Testis (tissue), 3 donors: Measurements from ENCODE around the gene WDR27. TPM values are rescaled to one million over a fixed set of nuclear protein-coding genes. Genes with fewer than 3 reads are reported as not detected.

Experiments
- DNase-seq: peaks from one replicate; pipeline ENCODE4 v3.0.0-alpha.2; 2019
- H3K27ac ChIP-seq, 2 donors: fragments of 200-600 bp; sonication (generic); one replicate each; pipeline ENCODE4 v1.5.1; 2019
- H3K27me3 ChIP-seq: fragments of 200-600 bp; sonication (generic); one replicate; pipeline ENCODE4 v1.5.1; 2019
- H3K36me3 ChIP-seq: fragments of 200-600 bp; sonication (generic); one replicate; pipeline ENCODE4 v1.5.1; 2017; ENCODE audit warnings: low read depth; ENCODE audit errors: missing control alignments
- H3K4me1 ChIP-seq: fragments of 200-600 bp; sonication (generic); one replicate; pipeline ENCODE4 v1.5.1; 2019
- H3K4me3 ChIP-seq, 2 donors: fragments of 200-600 bp; sonication (generic); one replicate each; pipeline ENCODE4 v1.5.1; 2017 to 2019
- H3K9me3 ChIP-seq: fragments of 200-600 bp; sonication (generic); one replicate; pipeline ENCODE4 v1.5.1; 2017
- POLR2A ChIP-seq: fragments of 450-650 bp; IDR thresholded peaks from one replicate; pipeline ENCODE4 v1.6.1; 2017; ENCODE audit warnings: antibody characterized with exemption, mild to moderate bottlenecking, moderate library complexity
- whole genome bisulfite sequencing, 2 donors: methylation state at CpG; one replicate each; pipeline ENCODE4 v1.1.5; 2018; 5-methylcytosine and 5-hydroxymethylcytosine counted together
- intact Hi-C: fragments of 100-400 bp; cut with DNase I; formaldehyde crosslinking; loops from one replicate; pipeline ENCODE4 v1.15.1; 2023; ENCODE audit warnings: low total_unique reads
- polyA plus RNA-seq: library from polyadenylated mRNA; stranded (reverse); fragments of 350-450 nt; fragmentation: Illumina TruSeq; extraction: RNeasy Lipid Tissue Mini Kit (QIAGEN cat#74804); gene quantifications from one replicate; pipeline ENCODE4 v1.2.3, GENCODE V29; 2014; ENCODE audit warnings: low read depth, low replicate concordance; ENCODE audit not compliant: insufficient read depth
- total RNA-seq, 2 donors: library from RNA; depleted of rRNA; stranded (reverse); fragments of >200 nt; gene quantifications; one replicate each; pipeline ENCODE4 v1.2.3, GENCODE V29; 2016
- TF ChIP-seq, protein P1 (sequence below), 3 experiments: fragments of 450-650 bp in 2 of 3; fragments of 200-600 bp in 1 of 3; sonication (generic) in 1 of 3; IDR thresholded peaks; one replicate each; pipeline ENCODE4 v1.5.1; 2016 to 2019; ENCODE audit warnings: antibody characterized with exemption in 3 of 3, mild to moderate bottlenecking in 2 of 3, moderate library complexity in 1 of 3

Gene WDR27
- total and polyA plus RNA-seq, 3 donors from 2014 or later: 32.8 to 101 (median 84.0) TPM

DNA sequence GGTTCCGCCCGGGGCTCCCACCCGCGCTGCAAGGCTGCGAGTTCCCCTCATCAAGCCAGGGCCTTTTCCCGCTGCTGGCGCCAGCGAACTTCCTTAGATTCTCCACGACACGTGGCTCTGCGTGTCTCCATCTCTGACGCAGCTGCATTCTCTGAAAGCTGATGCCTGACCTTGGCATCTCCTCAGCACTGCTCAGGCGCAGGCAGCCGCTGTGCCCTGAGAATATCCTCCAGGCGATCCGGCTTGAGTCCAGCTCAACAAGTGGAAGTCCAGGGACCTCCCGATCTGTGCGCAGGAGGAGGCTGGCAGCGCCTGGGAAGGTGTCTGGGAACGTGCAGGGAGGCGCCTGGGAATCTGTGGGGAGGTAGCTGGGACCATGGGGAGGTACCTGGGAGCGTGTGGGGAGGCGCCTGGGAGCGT lies 277.0 kb downstream of the WDR27 start:
- peak; percentile 67 for DNase-seq
- no peaks in the 10 kb centered on the region for H3K27me3 ChIP-seq
- H3K27ac ChIP-seq: peak overlapping the region in 1 of 2 donors; percentile 30
- H3K4me1 ChIP-seq: peaks cover 10% of the 10 kb centered on the region
- H3K9me3 ChIP-seq: no peaks in the 10 kb centered on the region
- TF ChIP-seq, protein P1, sequence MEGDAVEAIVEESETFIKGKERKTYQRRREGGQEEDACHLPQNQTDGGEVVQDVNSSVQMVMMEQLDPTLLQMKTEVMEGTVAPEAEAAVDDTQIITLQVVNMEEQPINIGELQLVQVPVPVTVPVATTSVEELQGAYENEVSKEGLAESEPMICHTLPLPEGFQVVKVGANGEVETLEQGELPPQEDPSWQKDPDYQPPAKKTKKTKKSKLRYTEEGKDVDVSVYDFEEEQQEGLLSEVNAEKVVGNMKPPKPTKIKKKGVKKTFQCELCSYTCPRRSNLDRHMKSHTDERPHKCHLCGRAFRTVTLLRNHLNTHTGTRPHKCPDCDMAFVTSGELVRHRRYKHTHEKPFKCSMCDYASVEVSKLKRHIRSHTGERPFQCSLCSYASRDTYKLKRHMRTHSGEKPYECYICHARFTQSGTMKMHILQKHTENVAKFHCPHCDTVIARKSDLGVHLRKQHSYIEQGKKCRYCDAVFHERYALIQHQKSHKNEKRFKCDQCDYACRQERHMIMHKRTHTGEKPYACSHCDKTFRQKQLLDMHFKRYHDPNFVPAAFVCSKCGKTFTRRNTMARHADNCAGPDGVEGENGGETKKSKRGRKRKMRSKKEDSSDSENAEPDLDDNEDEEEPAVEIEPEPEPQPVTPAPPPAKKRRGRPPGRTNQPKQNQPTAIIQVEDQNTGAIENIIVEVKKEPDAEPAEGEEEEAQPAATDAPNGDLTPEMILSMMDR (IDR thresholded peaks at IDR 0.05): no peak
- TF ChIP-seq POLR2A: no peak
- 51 to 77% methylated on average over 19 to 20 of the region's 24 CpGs for WGBS, 2 donors
- peak overlapping the region in 1 of 2 donors; percentile 29 for H3K4me3 ChIP-seq
- no peaks in the 10 kb centered on the region for H3K36me3 ChIP-seq
- intact Hi-C loops: no loop called here

- Histone ChIP-seq H3K4me3 (peak overlapping the region in 1 of 2 donors; percentile 29), H3K9me3 (no peaks in the 10 kb centered on the region), H3K36me3 (no peaks in the 10 kb centered on the region), H3K4me1 (peaks cover 10% of the 10 kb centered on the region), H3K27ac (peak overlapping the region in 1 of 2 donors; percentile 30), H3K27me3 (no peaks in the 10 kb centered on the region)
- intact Hi-C loops: no loop called here
- TF ChIP-seq POLR2A: no peak
- TF ChIP-seq, protein P1 (IDR thresholded peaks at IDR 0.05): no peak
- 79 to 81% methylated on average over 25 to 28 of the region's 28 CpGs for WGBS, 2 donors
- DNase-seq: no peak
These were observed 277.6 kb downstream of the WDR27 start for GRCh38 chr6:169424149-169424804.

DNA sequence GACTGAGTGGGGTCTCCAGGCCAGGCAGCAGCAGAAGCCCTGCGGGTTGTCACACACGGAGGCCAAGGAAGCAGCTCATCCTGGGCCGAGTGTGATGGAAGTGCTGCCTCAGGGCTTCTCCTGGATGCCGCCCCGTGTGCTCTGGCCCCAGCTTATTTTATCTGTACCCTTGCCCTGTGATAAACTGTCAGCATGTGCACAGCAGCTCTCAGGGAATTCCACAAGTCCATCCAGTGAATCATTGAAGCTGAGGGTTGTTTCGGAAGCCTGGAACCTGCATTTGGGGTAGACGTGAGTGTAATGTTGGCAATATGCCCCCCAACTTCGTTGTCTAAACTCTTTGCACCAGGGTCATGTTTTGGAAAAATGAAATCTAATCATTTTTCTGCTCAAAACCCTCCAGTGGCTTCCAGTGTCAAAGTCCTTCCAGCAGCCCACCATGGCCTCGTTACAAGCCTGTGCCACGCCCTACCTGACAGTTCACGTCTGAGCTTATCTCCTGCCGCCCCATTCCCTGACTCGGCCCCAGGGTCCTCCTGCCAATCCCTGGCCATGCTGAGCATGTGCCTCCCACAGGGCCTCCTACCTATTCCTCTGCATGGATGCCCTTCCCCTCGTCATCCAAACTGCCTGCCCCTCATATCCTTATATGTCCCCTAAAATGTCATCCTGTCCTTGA lies 280.1 kb downstream of the WDR27 start:
- DNase-seq: no peak
- Histone ChIP-seq H3K4me3 (no peak overlapping the region), H3K9me3 (no peaks in the 10 kb centered on the region), H3K4me1 (no peaks in the 10 kb centered on the region), H3K27me3 (no peaks in the 10 kb centered on the region), H3K27ac (no peak overlapping the region), H3K36me3 (no peaks in the 10 kb centered on the region)
- no peak for TF ChIP-seq POLR2A
- TF ChIP-seq, protein P1 (IDR thresholded peaks at IDR 0.05): no peak
- 83 to 84% methylated on average over 14 of the region's 14 CpGs for WGBS, 2 donors
- intact Hi-C loops: no loop called here

DNA sequence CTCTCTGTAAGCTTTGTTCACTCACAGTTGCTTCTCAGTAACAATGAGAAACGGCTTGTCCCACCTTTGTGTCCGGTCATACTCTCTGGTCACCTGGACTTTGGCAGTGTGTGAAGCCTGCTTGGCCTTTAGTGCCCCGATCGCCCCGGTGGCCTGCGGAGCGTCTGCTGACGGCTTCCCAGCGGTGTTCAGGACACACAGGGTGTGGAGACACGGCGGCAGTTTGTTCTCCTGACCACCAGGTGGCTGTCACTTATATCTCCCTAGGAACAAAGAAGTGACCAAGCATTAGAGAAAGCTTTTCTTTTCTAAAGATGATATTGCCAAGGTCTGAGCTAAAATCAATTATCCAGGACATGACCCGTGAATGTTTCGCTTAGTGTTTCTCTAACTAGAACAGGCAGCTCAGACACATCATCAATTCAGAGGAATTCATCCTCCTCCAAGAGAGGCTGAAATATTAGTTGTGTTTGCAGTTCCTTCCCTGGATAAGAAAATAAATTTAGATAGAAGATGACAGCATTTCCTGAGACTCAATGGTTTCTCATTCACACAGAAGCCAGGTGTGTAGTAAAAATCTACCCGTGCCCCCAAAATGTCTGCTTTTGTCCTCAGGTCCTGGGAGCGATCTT lies 280.8 kb downstream of the WDR27 start:
- Histone ChIP-seq H3K4me3 (no peak overlapping the region), H3K27ac (no peak overlapping the region), H3K4me1 (no peaks in the 10 kb centered on the region), H3K36me3 (no peaks in the 10 kb centered on the region), H3K27me3 (no peaks in the 10 kb centered on the region), H3K9me3 (no peaks in the 10 kb centered on the region)
- 83 to 91% methylated on average over 15 of the region's 15 CpGs for WGBS, 2 donors
- intact Hi-C loops: no loop called here
- peak; percentile 48 for DNase-seq
- TF ChIP-seq, protein P1 (IDR thresholded peaks at IDR 0.05): peak in 2 of 3 experiments; percentile 4 to 11
- TF ChIP-seq POLR2A: no peak
